Prostate gland (tissue), 2 donors: ENCODE measurements around the gene RTN4RL1. TPM values are rescaled to one million over a fixed set of nuclear protein-coding genes. Genes with fewer than 3 reads are reported as not detected.
A peak's percentile ranks its signal among the peaks of the same experiment; 100 is the strongest.

Experiments used
- DNase-seq: peaks from one replicate; pipeline ENCODE4 v3.0.0-alpha.2; 2019; ENCODE audit warnings: low spot score
- H3K27ac ChIP-seq, 2 donors: fragments of 200-600 bp; sonication (generic); 2 replicates each; pipeline ENCODE4 v1.5.1; 2017 to 2019
- H3K27me3 ChIP-seq: fragments of 200-600 bp; sonication (generic); replicated peaks from 2 replicates; pipeline ENCODE4 v1.5.1; 2019; ENCODE audit not compliant: insufficient read depth
- H3K36me3 ChIP-seq, 2 donors: fragments of 200-600 bp; sonication (generic); 1 replicate in 1 of 2; 2 replicates in 1 of 2; pipeline versions ENCODE4 v1.5.1 to v1.8.1; 2017 to 2019
- H3K4me1 ChIP-seq: fragments of 200-600 bp; sonication (generic); replicated peaks from 2 replicates; pipeline ENCODE4 v1.5.1; 2019
- H3K4me3 ChIP-seq, 2 donors: fragments of 200-600 bp; sonication (generic); 2 replicates each; pipeline ENCODE4 v1.5.1; 2017 to 2019
- H3K9me3 ChIP-seq: fragments of 200-600 bp; sonication (generic); 2 replicates; pipeline ENCODE4 v1.5.1; 2017
- CTCF ChIP-seq, 4 experiments: fragments of 200-600 bp in 2 of 4; fragments of 450-650 bp in 2 of 4; sonication (generic) in 2 of 4; IDR thresholded peaks; 1 replicate in 3 of 4; 2 replicates in 1 of 4; pipeline ENCODE4 v1.5.1; 2016 to 2019; ENCODE audit warnings: antibody characterized with exemption in 4 of 4, mild to moderate bottlenecking in 2 of 4, moderate library complexity in 2 of 4
- POLR2A ChIP-seq: fragments of 450-650 bp; IDR thresholded peaks from one replicate; pipeline ENCODE4 v1.6.1; 2016; ENCODE audit warnings: antibody characterized with exemption, mild to moderate bottlenecking
- POLR2AphosphoS5 ChIP-seq: sonication (generic); formaldehyde crosslinking; IDR thresholded peaks from one replicate; pipeline ENCODE4 v1.6.1; 2017; ENCODE audit warnings: antibody characterized with exemption
- WGBS: methylation state at CpG from one replicate; pipeline ENCODE4 v1.1.5; 2018; 5-methylcytosine and 5-hydroxymethylcytosine counted together
- intact Hi-C: fragments of 100-400 bp; cut with DNase I; formaldehyde crosslinking; loops from one replicate; pipeline ENCODE4 v1.14.2; 2022
- total RNA-seq, 2 donors: library from RNA; depleted of rRNA; stranded (reverse); fragments of >200 nt; gene quantifications; one replicate each; pipeline ENCODE4 v1.1.0, GENCODE V29; 2016

The RTN4RL1 gene
- total RNA-seq, 2 donors from 2014 or later: 8.3 to 21.5 TPM

DNA sequence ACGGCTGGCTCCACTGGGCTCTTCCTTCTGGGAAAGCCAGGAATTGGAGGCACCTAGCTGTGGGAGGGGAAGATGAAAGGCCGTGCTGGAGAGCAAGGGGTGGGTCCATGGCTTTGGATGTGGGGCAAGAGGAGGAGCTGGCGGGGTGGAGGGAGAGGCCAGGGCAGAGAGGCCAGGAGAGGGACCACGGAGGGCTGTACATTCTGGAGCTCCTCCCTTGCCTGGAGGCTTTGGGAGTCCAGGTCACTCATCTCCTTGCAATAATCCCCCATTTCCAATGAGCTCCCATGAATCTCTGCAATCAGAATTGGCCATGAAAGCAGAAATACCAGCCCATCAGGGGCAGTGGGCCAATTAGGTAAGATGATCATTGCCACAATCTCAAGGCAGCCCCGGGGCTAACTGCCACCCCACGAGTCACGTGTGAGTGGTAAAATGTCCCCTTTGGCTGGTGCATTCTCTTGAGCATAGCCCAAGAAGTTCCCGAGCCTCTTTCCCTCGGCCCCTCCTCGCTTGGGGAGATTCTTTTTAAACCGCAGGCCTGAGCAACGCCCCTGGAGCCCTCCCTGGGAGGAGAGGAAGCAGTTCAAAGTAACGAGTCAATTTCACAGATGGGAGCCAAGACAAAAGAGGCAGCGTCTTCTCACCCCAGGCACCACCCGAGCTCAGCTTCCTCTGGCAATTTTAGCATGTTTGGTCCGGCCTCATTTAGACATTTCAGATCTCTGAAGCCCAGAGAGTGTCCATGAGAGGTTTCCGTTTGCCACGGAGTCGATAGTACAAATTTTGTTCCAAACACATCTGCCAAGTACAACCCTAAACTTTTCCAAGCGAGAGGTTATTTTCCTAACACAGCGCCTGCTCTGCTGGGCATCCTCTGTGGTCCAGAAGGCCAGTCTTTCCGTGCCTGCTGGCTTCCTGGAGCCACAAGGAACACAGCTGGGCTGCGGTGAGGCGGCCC, 13.4 kb downstream of the RTN4RL1 start:
- H3K36me3 ChIP-seq: no peaks in the 10 kb centered on the region
- H3K9me3 ChIP-seq: no peaks in the 10 kb centered on the region
- TF ChIP-seq POLR2AphosphoS5 (peak; percentile 91), CTCF (IDR thresholded peaks at IDR 0.05) (no peak)
- peaks cover 3% of the 10 kb centered on the region for H3K4me1 ChIP-seq
- peak overlapping the region in 1 of 2 donors; percentile 1 for H3K4me3 ChIP-seq
- no peaks in the 10 kb centered on the region for H3K27me3 ChIP-seq
- DNase-seq: peak; percentile 89
- WGBS: 14% methylated on average over 24 of the region's 24 CpGs
- intact Hi-C loops: no loop called here
- peak overlapping the region; percentile 66 to 86 for H3K27ac ChIP-seq

GRCh38 chr17:2009737-2010136, 15.4 kb downstream of the RTN4RL1 start:
- Histone ChIP-seq H3K27ac (no peak overlapping the region), H3K9me3 (no peaks in the 10 kb centered on the region), H3K4me3 (no peak overlapping the region), H3K4me1 (peaks cover 3% of the 10 kb centered on the region), H3K27me3 (no peaks in the 10 kb centered on the region), H3K36me3 (no peaks in the 10 kb centered on the region)
- no peak for DNase-seq
- TF ChIP-seq CTCF (IDR thresholded peaks at IDR 0.05): no peak
- intact Hi-C loops: no loop called here
- 92% methylated on average over 10 of the region's 10 CpGs for WGBS

GRCh38 chr17:2008332-2009126, 16.6 kb downstream of the RTN4RL1 start:
- no peak for DNase-seq
- Histone ChIP-seq H3K4me3 (no peak overlapping the region), H3K27me3 (no peaks in the 10 kb centered on the region), H3K27ac (no peak overlapping the region), H3K4me1 (peaks cover 3% of the 10 kb centered on the region), H3K36me3 (no peaks in the 10 kb centered on the region), H3K9me3 (no peaks in the 10 kb centered on the region)
- 84% methylated on average over 15 of the region's 15 CpGs for whole genome bisulfite sequencing
- intact Hi-C loops: no loop called here
- TF ChIP-seq POLR2A (no peak), POLR2AphosphoS5 (no peak), CTCF (IDR thresholded peaks at IDR 0.05) (no peak)

GRCh38 chr17:2004435-2004952, 20.6 kb downstream of the RTN4RL1 start:
- 84% methylated on average over 12 of the region's 12 CpGs for WGBS
- DNase-seq: no peak
- H3K4me1 ChIP-seq: peaks cover 6% of the 10 kb centered on the region
- H3K36me3 ChIP-seq: no peaks in the 10 kb centered on the region
- intact Hi-C loops: no loop called here
- no peaks in the 10 kb centered on the region for H3K27me3 ChIP-seq
- H3K4me3 ChIP-seq: no peak overlapping the region
- no peaks in the 10 kb centered on the region for H3K9me3 ChIP-seq
- H3K27ac ChIP-seq: no peak overlapping the region
- TF ChIP-seq POLR2AphosphoS5 (no peak), CTCF (IDR thresholded peaks at IDR 0.05) (no peak), POLR2A (no peak)
